PFSK-1 (cell line): ENCODE data around the gene DRICH1. TPM values are rescaled to one million over a fixed set of nuclear protein-coding genes. Genes with fewer than 3 reads are reported as not detected.

Experiments used
- FOXP2 ChIP-seq: optimal IDR thresholded peaks from 2 replicates; pipeline ENCODE3; 2011; ENCODE audit warnings: borderline replicate concordance, control low read depth, inconsistent platforms; ENCODE audit not compliant: insufficient read depth; ENCODE audit errors: extremely low read length, extremely low read depth
- POLR2AphosphoS5 ChIP-seq: IDR thresholded peaks from 2 replicates; pipeline ENCODE4 v1.6.1; 2012; ENCODE audit warnings: low read depth, mild to moderate bottlenecking, control low read depth, low read length, moderate library complexity
- SIN3A ChIP-seq: IDR thresholded peaks from 2 replicates; pipeline ENCODE4 v1.6.1; 2012; ENCODE audit warnings: mild to moderate bottlenecking, low read length, moderate library complexity, borderline replicate concordance; ENCODE audit not compliant: insufficient read depth
- TAF1 ChIP-seq: IDR thresholded peaks from 2 replicates; pipeline ENCODE4 v1.6.1; 2012; ENCODE audit warnings: low read length, control low read depth, borderline replicate concordance; ENCODE audit not compliant: insufficient read depth
- polyA plus RNA-seq: library from polyadenylated mRNA; unstranded; fragments of >200 nt; gene quantifications from one replicate; pipeline ENCODE4 v1.2.1, GENCODE V29; 2012; ENCODE audit warnings: low read depth, missing spikeins; ENCODE audit not compliant: insufficient read length
- TF ChIP-seq, protein P1 (sequence below), 2 experiments: IDR thresholded peaks; 2 replicates each; pipeline versions ENCODE4 v1.6.1 to v1.8.0; 2011 to 2012; ENCODE audit warnings: low read depth in 2 of 2, low read length in 2 of 2, control low read depth in 1 of 2, inconsistent platforms in 1 of 2, mild to moderate bottlenecking in 1 of 2, moderate library complexity in 1 of 2; ENCODE audit not compliant: insufficient read depth in 1 of 2

The DRICH1 gene
- 0.40 TPM for polyA plus RNA-seq

GRCh38 chr22:23632178-23632577, at the start of gene DRICH1:
TSS of gene DRICH1 (minus strand) at chr22:23632321. CDS start at chr22:23632023, 298 bp downstream.
- TF ChIP-seq, protein P1, sequence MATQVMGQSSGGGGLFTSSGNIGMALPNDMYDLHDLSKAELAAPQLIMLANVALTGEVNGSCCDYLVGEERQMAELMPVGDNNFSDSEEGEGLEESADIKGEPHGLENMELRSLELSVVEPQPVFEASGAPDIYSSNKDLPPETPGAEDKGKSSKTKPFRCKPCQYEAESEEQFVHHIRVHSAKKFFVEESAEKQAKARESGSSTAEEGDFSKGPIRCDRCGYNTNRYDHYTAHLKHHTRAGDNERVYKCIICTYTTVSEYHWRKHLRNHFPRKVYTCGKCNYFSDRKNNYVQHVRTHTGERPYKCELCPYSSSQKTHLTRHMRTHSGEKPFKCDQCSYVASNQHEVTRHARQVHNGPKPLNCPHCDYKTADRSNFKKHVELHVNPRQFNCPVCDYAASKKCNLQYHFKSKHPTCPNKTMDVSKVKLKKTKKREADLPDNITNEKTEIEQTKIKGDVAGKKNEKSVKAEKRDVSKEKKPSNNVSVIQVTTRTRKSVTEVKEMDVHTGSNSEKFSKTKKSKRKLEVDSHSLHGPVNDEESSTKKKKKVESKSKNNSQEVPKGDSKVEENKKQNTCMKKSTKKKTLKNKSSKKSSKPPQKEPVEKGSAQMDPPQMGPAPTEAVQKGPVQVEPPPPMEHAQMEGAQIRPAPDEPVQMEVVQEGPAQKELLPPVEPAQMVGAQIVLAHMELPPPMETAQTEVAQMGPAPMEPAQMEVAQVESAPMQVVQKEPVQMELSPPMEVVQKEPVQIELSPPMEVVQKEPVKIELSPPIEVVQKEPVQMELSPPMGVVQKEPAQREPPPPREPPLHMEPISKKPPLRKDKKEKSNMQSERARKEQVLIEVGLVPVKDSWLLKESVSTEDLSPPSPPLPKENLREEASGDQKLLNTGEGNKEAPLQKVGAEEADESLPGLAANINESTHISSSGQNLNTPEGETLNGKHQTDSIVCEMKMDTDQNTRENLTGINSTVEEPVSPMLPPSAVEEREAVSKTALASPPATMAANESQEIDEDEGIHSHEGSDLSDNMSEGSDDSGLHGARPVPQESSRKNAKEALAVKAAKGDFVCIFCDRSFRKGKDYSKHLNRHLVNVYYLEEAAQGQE (IDR thresholded peaks at IDR 0.05; ENCODE audit: insufficient read depth in 1 of 2, low read depth in 2 of 2, low read length in 2 of 2), result no peak

GRCh38 chr22:23681026-23681809, 49.1 kb upstream of the DRICH1 start:
- TF ChIP-seq TAF1 (no peak), SIN3A (no peak)

DNA sequence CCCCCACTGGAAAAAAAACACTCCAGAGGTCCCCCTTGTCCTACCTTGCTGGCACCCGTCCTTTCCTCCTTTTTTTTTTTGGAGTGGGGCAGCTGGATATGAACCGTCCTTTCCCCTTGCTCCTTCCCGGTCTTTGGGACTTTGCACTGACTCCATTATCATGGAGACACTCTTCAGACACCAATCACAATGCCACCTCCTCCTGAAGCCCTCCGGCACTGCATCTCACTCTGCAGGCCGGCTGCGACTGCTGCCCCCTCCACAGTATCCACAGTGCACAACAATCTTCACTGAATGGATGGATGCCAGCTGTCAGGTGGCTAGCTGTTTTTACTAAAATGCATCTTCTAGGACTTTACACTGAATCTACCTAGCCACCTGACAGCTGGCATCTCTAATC, 46.0 kb upstream of the DRICH1 start:
- TF ChIP-seq FOXP2 (no peak), POLR2AphosphoS5 (no peak), SIN3A (no peak), TAF1 (no peak)
- TF ChIP-seq, protein P1 (IDR thresholded peaks at IDR 0.05; ENCODE audit: insufficient read depth in 1 of 2, low read depth in 2 of 2, low read length in 2 of 2), result no peak

GRCh38 chr22:23677701-23677995, 45.5 kb upstream of the DRICH1 start:
- TF ChIP-seq POLR2AphosphoS5, result no peak
- TF ChIP-seq, protein P1 (IDR thresholded peaks at IDR 0.05; ENCODE audit: insufficient read depth in 1 of 2, low read depth in 2 of 2, low read length in 2 of 2), result no peak

- TF ChIP-seq FOXP2 (no peak), TAF1 (no peak), POLR2AphosphoS5 (no peak), SIN3A (no peak)
Measured at GRCh38 chr22:23675502-23676415, 43.6 kb upstream of the DRICH1 start.

GRCh38 chr22:23673826-23674690, 41.9 kb upstream of the DRICH1 start:
- TF ChIP-seq, protein P1 (IDR thresholded peaks at IDR 0.05; ENCODE audit: insufficient read depth in 1 of 2, low read depth in 2 of 2, low read length in 2 of 2), result no peak
- no peak for TF ChIP-seq SIN3A
